ENCODE results near the gene PDZD2. TPM values are rescaled to one million over a fixed set of nuclear protein-coding genes. Genes with fewer than 3 reads are reported as not detected.

PDZD2 gene
- total RNA-seq, 4 donors from 2014 or later: 10.2 to 15.0 (median 12.2) TPM

GRCh38 chr5:31738199-31738598 is 99.3 kb downstream of the PDZD2 start:
- no peaks in the 10 kb centered on the region for H3K36me3 ChIP-seq
- intact Hi-C loops (cut with DNase I): no loop called here
- DNase-seq (ENCODE audit: extremely low spot score): no peak
- peaks cover 0 to 10% (median 3%) of the 10 kb centered on the region in 4 donors for H3K4me1 ChIP-seq
- H3K4me3 ChIP-seq: no peak overlapping the region
- peaks cover 0 to 5% (median 3%) of the 10 kb centered on the region in 4 donors for H3K9me3 ChIP-seq
- H3K27me3 ChIP-seq: no peaks in the 10 kb centered on the region
- TF ChIP-seq POLR2A (IDR thresholded peaks at IDR 0.05; ENCODE audit: low read depth) (no peak), EP300 (IDR thresholded peaks at IDR 0.05) (no peak), CTCF (IDR thresholded peaks at IDR 0.05) (no peak), POLR2AphosphoS5 (IDR thresholded peaks at IDR 0.05) (no peak)
- H3K27ac ChIP-seq (replicated peaks in 1 of 4): no peak overlapping the region
- WGBS: 81% methylated on average over 4 of the region's 4 CpGs

- TF ChIP-seq POLR2AphosphoS5 (IDR thresholded peaks at IDR 0.05): no peak
- no peak for TF ChIP-seq CTCF (IDR thresholded peaks at IDR 0.05)
- TF ChIP-seq POLR2A (IDR thresholded peaks at IDR 0.05; ENCODE audit: low read depth): no peak
- no peak for TF ChIP-seq EP300 (IDR thresholded peaks at IDR 0.05)
- DNase-seq (ENCODE audit: extremely low spot score): no peak
- no peak overlapping the region for H3K4me3 ChIP-seq
- H3K36me3 ChIP-seq: no peaks in the 10 kb centered on the region
- 46% methylated on average over 1 of the region's 1 CpG for WGBS
- intact Hi-C loops (cut with DNase I): no loop called here
- peaks cover 0 to 5% (median 3%) of the 10 kb centered on the region in 4 donors for H3K9me3 ChIP-seq
- no peak overlapping the region for H3K27ac ChIP-seq (replicated peaks in 1 of 4)
- H3K4me1 ChIP-seq: peaks cover 0 to 12% (median 3%) of the 10 kb centered on the region in 4 donors
- no peaks in the 10 kb centered on the region for H3K27me3 ChIP-seq
Measured at GRCh38 chr5:31741496-31741895, 102.6 kb downstream of the PDZD2 start.

- no peaks in the 10 kb centered on the region for H3K27me3 ChIP-seq
- H3K36me3 ChIP-seq: no peaks in the 10 kb centered on the region
- no peak overlapping the region for H3K27ac ChIP-seq (replicated peaks in 1 of 4)
- intact Hi-C loops (cut with DNase I): no loop called here
- WGBS: 76% methylated on average over 3 of the region's 3 CpGs
- no peak overlapping the region for H3K4me3 ChIP-seq
- H3K9me3 ChIP-seq: peaks cover 0 to 5% (median 0%) of the 10 kb centered on the region in 4 donors
- peaks cover 0 to 13% (median 3%) of the 10 kb centered on the region in 4 donors for H3K4me1 ChIP-seq
- DNase-seq (ENCODE audit: extremely low spot score): no peak
- TF ChIP-seq POLR2AphosphoS5 (IDR thresholded peaks at IDR 0.05) (no peak), EP300 (IDR thresholded peaks at IDR 0.05) (no peak), POLR2A (IDR thresholded peaks at IDR 0.05; ENCODE audit: low read depth) (no peak), CTCF (IDR thresholded peaks at IDR 0.05) (no peak)
Measured at GRCh38 chr5:31743678-31744077, 104.7 kb downstream of the PDZD2 start.

GRCh38 chr5:31748458-31749172 is 109.7 kb downstream of the PDZD2 start:
- TF ChIP-seq EP300 (IDR thresholded peaks at IDR 0.05) (no peak), POLR2AphosphoS5 (IDR thresholded peaks at IDR 0.05) (no peak), POLR2A (IDR thresholded peaks at IDR 0.05; ENCODE audit: low read depth) (no peak), CTCF (IDR thresholded peaks at IDR 0.05) (no peak)
- Histone ChIP-seq H3K4me1 (peaks cover 0 to 8% (median 0%) of the 10 kb centered on the region in 4 donors), H3K27ac (replicated peaks in 1 of 4) (no peak overlapping the region), H3K9me3 (no peaks in the 10 kb centered on the region), H3K36me3 (no peaks in the 10 kb centered on the region), H3K4me3 (no peak overlapping the region), H3K27me3 (no peaks in the 10 kb centered on the region)
- DNase-seq (ENCODE audit: extremely low spot score): no peak
- 90% methylated on average over 3 of the region's 3 CpGs for WGBS
- intact Hi-C loops (cut with DNase I): no loop called here

Data from esophagus muscularis mucosa (tissue), 4 donors.